HCT116 (cell line): ENCODE data around the gene CFAP74. TPM values are rescaled to one million over a fixed set of nuclear protein-coding genes. Genes with fewer than 3 reads are reported as not detected.

ENCODE experiments used
- ATAC-seq: fragments of 200-7000 bp; cut with Tn5 transposase; 2 replicates; pipeline ENCODE4 v1.9.1; 2020; ENCODE audit warnings: mild to moderate bottlenecking, moderate library complexity
- BruUV-seq: library from RNA; stranded (reverse); fragments of 400-500 nt; replicated peaks from 2 replicates; lab custom pipeline; 2021; lab: Mats Ljungman, UMichigan
- CTCF ChIA-PET: fragments of 300-600 bp; sonication (Branson Sonifier 250); formaldehyde crosslinking; loops from one replicate; lab custom pipeline; 2021; ENCODE audit warnings: antibody characterized with exemption; lab: Charles Lee
- POLR2A ChIA-PET: fragments of 300-600, 350-600 bp; sonication (Branson Sonifier 250); formaldehyde crosslinking; loops from one replicate; lab custom pipeline; 2021; ENCODE audit warnings: antibody characterized with exemption; lab: Charles Lee
- RAD21 ChIA-PET, 2 experiments: fragments of 300-600 bp; sonication (Branson Sonifier 250); formaldehyde crosslinking; loops; one replicate each; lab custom pipeline; 2023; ENCODE audit warnings: low total read pairs in 2 of 2; ENCODE audit not compliant: uncharacterized antibody in 2 of 2, unreplicated experiment in 2 of 2, low non-redundant PET in 1 of 2; lab: Charles Lee
- DNase-seq: peaks from one replicate; pipeline ENCODE4 v3.0.0-alpha.2; 2010; ENCODE audit warnings: low read depth, low spot score
- H2AFZ ChIP-seq: fragments of 200-600 bp; shearing (Covaris generic), sonication (generic); 2 replicates; pipeline ENCODE4 v1.6.1; 2017; ENCODE audit warnings: low read depth, mixed run types, mixed read lengths, antibody characterized with exemption, low read length; ENCODE audit not compliant: poor library complexity, severe bottlenecking
- H3K27ac ChIP-seq: 2 replicates; pipeline ENCODE4 v1.5.1; 2012; ENCODE audit warnings: low read depth, low read length
- H3K27me3 ChIP-seq: fragments of 200-600 bp; sonication (generic); 2 replicates; pipeline ENCODE4 v1.6.1; 2016; ENCODE audit warnings: mixed run types, low read length, mixed read lengths; ENCODE audit not compliant: insufficient read depth
- H3K36me3 ChIP-seq, 2 experiments: fragments of 200-500 bp in 1 of 2; fragments of 200-600 bp in 1 of 2; sonication (Bioruptor generic) in 1 of 2; sonication (generic) in 1 of 2; 2 replicates each; pipeline versions ENCODE4 v1.5.1 to v1.6.1; 2014 to 2016; ENCODE audit warnings: low read length in 2 of 2, inconsistent platforms in 1 of 2, mixed read lengths in 1 of 2, mixed run types in 1 of 2; ENCODE audit not compliant: insufficient read depth in 2 of 2, control insufficient read depth in 1 of 2
- H3K4me1 ChIP-seq, 2 experiments: fragments of 200-600 bp in 1 of 2; sonication (generic) in 1 of 2; 2 replicates each; pipeline versions ENCODE4 v1.5.1 to v1.6.1; 2012 to 2017; ENCODE audit warnings: low read length in 2 of 2, inconsistent platforms in 1 of 2, mild to moderate bottlenecking in 1 of 2, mixed read lengths in 1 of 2, mixed run types in 1 of 2, moderate library complexity in 1 of 2; ENCODE audit not compliant: insufficient read depth in 2 of 2, control insufficient read depth in 1 of 2
- H3K4me2 ChIP-seq: fragments of 200-600 bp; sonication (generic); 2 replicates; pipeline ENCODE4 v1.6.1; 2017; ENCODE audit warnings: mixed run types, low read length, mixed read lengths
- H3K4me3 ChIP-seq, 2 experiments: fragments of 200-600 bp in 1 of 2; sonication (generic) in 1 of 2; replicated peaks in 1 of 2; 2 replicates each; pipeline ENCODE4 v1.5.1; 2011 to 2016; ENCODE audit warnings: low read length in 2 of 2, control low read depth in 1 of 2, low read depth in 1 of 2, mild to moderate bottlenecking in 1 of 2, mixed read lengths in 1 of 2, mixed run types in 1 of 2
- H3K79me2 ChIP-seq: fragments of 200-600 bp; sonication (generic); 2 replicates; pipeline ENCODE4 v1.6.1; 2017; ENCODE audit warnings: mild to moderate bottlenecking, mixed run types, low read length, moderate library complexity, mixed read lengths; ENCODE audit not compliant: insufficient read depth
- H3K9ac ChIP-seq: fragments of 200-600 bp; sonication (generic); 2 replicates; pipeline ENCODE4 v1.6.1; 2016; ENCODE audit warnings: low read length, mixed read lengths
- H3K9me2 ChIP-seq: fragments of 200-600 bp; sonication (generic), shearing (Covaris generic); 2 replicates; pipeline ENCODE4 v1.6.1; 2017; ENCODE audit warnings: mixed run types, mild to moderate bottlenecking, moderate library complexity; ENCODE audit not compliant: insufficient read depth
- H3K9me3 ChIP-seq, 2 experiments: fragments of 200-500 bp in 1 of 2; fragments of 200-600 bp in 1 of 2; sonication (Bioruptor generic) in 1 of 2; sonication (generic) in 1 of 2; 2 replicates each; pipeline ENCODE4 v1.6.1; 2014 to 2017; ENCODE audit warnings: low read length in 2 of 2, mixed read lengths in 2 of 2, inconsistent platforms in 1 of 2, low read depth in 1 of 2, mild to moderate bottlenecking in 1 of 2, mixed run types in 1 of 2, moderate library complexity in 1 of 2; ENCODE audit not compliant: control insufficient read depth in 1 of 2, insufficient read depth in 1 of 2
- H4K20me1 ChIP-seq: fragments of 200-600 bp; sonication (generic), shearing (Covaris generic); 2 replicates; pipeline ENCODE4 v1.6.1; 2017; ENCODE audit warnings: mixed run types, mild to moderate bottlenecking, moderate library complexity; ENCODE audit not compliant: insufficient read depth
- ATF3 ChIP-seq: IDR thresholded peaks from 2 replicates; pipeline ENCODE4 v1.6.1; 2012
- CBX3 ChIP-seq: IDR thresholded peaks from 2 replicates; pipeline ENCODE4 v1.6.1; 2012; ENCODE audit warnings: low read depth
- EGR1 ChIP-seq: IDR thresholded peaks from 2 replicates; pipeline ENCODE4 v1.6.1; 2012; ENCODE audit warnings: low read depth
- ELF1 ChIP-seq: IDR thresholded peaks from 2 replicates; pipeline ENCODE4 v1.6.1; 2012; ENCODE audit warnings: low read depth, borderline replicate concordance
- EZH2 ChIP-seq: fragments of 200-600 bp; sonication (generic); IDR thresholded peaks from 2 replicates; pipeline ENCODE4 v1.6.1; 2017; ENCODE audit warnings: antibody characterized with exemption, mixed run types
- EZH2phosphoT487 ChIP-seq: fragments of 200-600 bp; IDR thresholded peaks from 2 replicates; pipeline ENCODE4 v1.6.1; 2018; ENCODE audit warnings: antibody characterized with exemption, borderline replicate concordance
- FOSL1 ChIP-seq: IDR thresholded peaks from 2 replicates; pipeline ENCODE4 v1.6.1; 2012; ENCODE audit warnings: low read depth
- MAX ChIP-seq: IDR thresholded peaks from 2 replicates; pipeline ENCODE4 v1.6.1; 2012
- RAD21 ChIP-seq: IDR thresholded peaks from 2 replicates; pipeline ENCODE4 v1.6.1; 2012; ENCODE audit warnings: low read depth, mild to moderate bottlenecking
- SIN3A ChIP-seq: IDR thresholded peaks from 2 replicates; pipeline ENCODE4 v1.6.1; 2012; ENCODE audit warnings: low read depth
- SP1 ChIP-seq: IDR thresholded peaks from 2 replicates; pipeline ENCODE4 v1.6.1; 2012; ENCODE audit warnings: low read depth
- TCF7L2 ChIP-seq: IDR thresholded peaks from 2 replicates; pipeline ENCODE4 v1.7.0; 2011; ENCODE audit warnings: borderline replicate concordance, inconsistent platforms; ENCODE audit not compliant: insufficient read depth, insufficient read length; ENCODE audit errors: extremely low read depth
- YY1 ChIP-seq: IDR thresholded peaks from 2 replicates; pipeline ENCODE4 v1.6.1; 2011; ENCODE audit warnings: low read length, low read depth, moderate library complexity, mild to moderate bottlenecking; ENCODE audit not compliant: insufficient replicate concordance; ENCODE audit errors: extremely low read depth
- ZFX ChIP-seq: fragments of 450-650 bp; IDR thresholded peaks from 2 replicates; pipeline ENCODE4 v1.6.1; 2017
- ZNF274 ChIP-seq: fragments of 200-500 bp; sonication (Bioruptor generic); IDR thresholded peaks from 2 replicates; pipeline ENCODE4 v1.6.1; 2014; ENCODE audit warnings: mild to moderate bottlenecking, low read depth, low read length, inconsistent platforms
- intact Hi-C: fragments of 100-400 bp; cut with micrococcal nuclease; formaldehyde crosslinking; loops from 2 replicates; pipeline ENCODE4 v1.10.0; 2022
- total RNA-seq: library from RNA; stranded (reverse); gene quantifications from one replicate; pipeline ENCODE4 v1.2.1, GENCODE V29; 2021; ENCODE audit not compliant: unreplicated experiment
- TF ChIP-seq, protein P1 (sequence below), 3 experiments: fragments of 200-600 bp in 1 of 3; sonication (generic) in 1 of 3; IDR thresholded peaks in 2 of 3; conservative IDR thresholded peaks in 1 of 3; 2 replicates each; pipeline ENCODE4 v1.5.1; 2012 to 2017; ENCODE audit warnings: low read depth in 2 of 3, low read length in 2 of 3, antibody characterized with exemption in 1 of 3, borderline replicate concordance in 1 of 3, control low read depth in 1 of 3, mild to moderate bottlenecking in 1 of 3, mixed read lengths in 1 of 3, mixed run types in 1 of 3, moderate library complexity in 1 of 3; ENCODE audit not compliant: insufficient read depth in 1 of 3
- TF ChIP-seq, protein P2 (sequence below): IDR thresholded peaks from 2 replicates; pipeline ENCODE4 v1.6.1; 2011; ENCODE audit warnings: mild to moderate bottlenecking, low read length, moderate library complexity; ENCODE audit not compliant: insufficient replicate concordance; ENCODE audit errors: extremely low read depth
- TF ChIP-seq, protein P3 (sequence below): IDR thresholded peaks from 2 replicates; pipeline ENCODE4 v1.6.1; 2012; ENCODE audit warnings: low read depth

Gene CFAP74
- total RNA-seq, 1 experiment from 2014 or later, result 4.9 TPM

DNA sequence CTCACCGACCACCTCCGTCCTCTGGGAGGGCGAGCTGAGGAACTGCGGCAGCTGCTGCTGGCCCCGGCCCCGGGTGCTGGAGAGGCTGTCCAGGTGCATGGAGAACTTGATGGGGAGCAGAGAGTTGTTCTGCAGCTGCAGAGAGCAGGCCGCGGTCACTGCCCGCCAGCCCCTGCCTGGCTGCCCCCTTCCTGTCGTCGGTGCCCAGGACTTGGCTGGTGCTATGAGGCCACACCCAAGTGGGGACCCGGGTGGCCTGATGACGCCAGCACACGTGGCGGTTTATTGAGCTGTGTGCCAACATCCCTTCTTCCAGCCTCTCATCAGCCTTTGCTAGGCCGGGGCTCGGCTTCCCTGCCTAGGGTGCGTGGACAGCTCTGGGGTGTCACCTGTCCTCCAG is 79.2 kb downstream of the CFAP74 start:
- Histone ChIP-seq H3K9ac (no peak overlapping the region), H3K27ac (no peak overlapping the region; the same call in 1 of the 2 replicates), H3K27me3 (no peaks in the 10 kb centered on the region), H3K9me2 (no peaks in the 10 kb centered on the region), H3K36me3 (no peaks in the 10 kb centered on the region), H3K4me1 (peaks cover 6 to 10% of the 10 kb centered on the region in 2 experiments), H4K20me1 (no peaks in the 10 kb centered on the region), H3K9me3 (no peaks in the 10 kb centered on the region), H3K4me2 (no peak overlapping the region), H2AFZ (no peak overlapping the region), H3K4me3 (no peak overlapping the region), H3K79me2 (no peaks in the 10 kb centered on the region)
- DNase-seq, result no peak
- TF ChIP-seq, protein P1, sequence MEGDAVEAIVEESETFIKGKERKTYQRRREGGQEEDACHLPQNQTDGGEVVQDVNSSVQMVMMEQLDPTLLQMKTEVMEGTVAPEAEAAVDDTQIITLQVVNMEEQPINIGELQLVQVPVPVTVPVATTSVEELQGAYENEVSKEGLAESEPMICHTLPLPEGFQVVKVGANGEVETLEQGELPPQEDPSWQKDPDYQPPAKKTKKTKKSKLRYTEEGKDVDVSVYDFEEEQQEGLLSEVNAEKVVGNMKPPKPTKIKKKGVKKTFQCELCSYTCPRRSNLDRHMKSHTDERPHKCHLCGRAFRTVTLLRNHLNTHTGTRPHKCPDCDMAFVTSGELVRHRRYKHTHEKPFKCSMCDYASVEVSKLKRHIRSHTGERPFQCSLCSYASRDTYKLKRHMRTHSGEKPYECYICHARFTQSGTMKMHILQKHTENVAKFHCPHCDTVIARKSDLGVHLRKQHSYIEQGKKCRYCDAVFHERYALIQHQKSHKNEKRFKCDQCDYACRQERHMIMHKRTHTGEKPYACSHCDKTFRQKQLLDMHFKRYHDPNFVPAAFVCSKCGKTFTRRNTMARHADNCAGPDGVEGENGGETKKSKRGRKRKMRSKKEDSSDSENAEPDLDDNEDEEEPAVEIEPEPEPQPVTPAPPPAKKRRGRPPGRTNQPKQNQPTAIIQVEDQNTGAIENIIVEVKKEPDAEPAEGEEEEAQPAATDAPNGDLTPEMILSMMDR (IDR thresholded peaks at IDR 0.05 in 2 of 3, conservative IDR thresholded peaks at IDR 0.05 in 1 of 3; ENCODE audit: borderline replicate concordance in 1 of 3, insufficient read depth in 1 of 3, low read depth in 2 of 3, low read length in 2 of 3), result no peak
- TF ChIP-seq ATF3 (no peak), SIN3A (no peak), EZH2 (no peak), SP1 (no peak), ELF1 (no peak), RAD21 (no peak), ZNF274 (no peak), TCF7L2 (no peak), ZFX (no peak), EGR1 (no peak), MAX (no peak), EZH2phosphoT487 (no peak), CBX3 (no peak), YY1 (no peak), FOSL1 (no peak)
- TF ChIP-seq, protein P2, sequence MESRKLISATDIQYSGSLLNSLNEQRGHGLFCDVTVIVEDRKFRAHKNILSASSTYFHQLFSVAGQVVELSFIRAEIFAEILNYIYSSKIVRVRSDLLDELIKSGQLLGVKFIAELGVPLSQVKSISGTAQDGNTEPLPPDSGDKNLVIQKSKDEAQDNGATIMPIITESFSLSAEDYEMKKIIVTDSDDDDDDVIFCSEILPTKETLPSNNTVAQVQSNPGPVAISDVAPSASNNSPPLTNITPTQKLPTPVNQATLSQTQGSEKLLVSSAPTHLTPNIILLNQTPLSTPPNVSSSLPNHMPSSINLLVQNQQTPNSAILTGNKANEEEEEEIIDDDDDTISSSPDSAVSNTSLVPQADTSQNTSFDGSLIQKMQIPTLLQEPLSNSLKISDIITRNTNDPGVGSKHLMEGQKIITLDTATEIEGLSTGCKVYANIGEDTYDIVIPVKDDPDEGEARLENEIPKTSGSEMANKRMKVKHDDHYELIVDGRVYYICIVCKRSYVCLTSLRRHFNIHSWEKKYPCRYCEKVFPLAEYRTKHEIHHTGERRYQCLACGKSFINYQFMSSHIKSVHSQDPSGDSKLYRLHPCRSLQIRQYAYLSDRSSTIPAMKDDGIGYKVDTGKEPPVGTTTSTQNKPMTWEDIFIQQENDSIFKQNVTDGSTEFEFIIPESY, result no peak
- TF ChIP-seq, protein P3, sequence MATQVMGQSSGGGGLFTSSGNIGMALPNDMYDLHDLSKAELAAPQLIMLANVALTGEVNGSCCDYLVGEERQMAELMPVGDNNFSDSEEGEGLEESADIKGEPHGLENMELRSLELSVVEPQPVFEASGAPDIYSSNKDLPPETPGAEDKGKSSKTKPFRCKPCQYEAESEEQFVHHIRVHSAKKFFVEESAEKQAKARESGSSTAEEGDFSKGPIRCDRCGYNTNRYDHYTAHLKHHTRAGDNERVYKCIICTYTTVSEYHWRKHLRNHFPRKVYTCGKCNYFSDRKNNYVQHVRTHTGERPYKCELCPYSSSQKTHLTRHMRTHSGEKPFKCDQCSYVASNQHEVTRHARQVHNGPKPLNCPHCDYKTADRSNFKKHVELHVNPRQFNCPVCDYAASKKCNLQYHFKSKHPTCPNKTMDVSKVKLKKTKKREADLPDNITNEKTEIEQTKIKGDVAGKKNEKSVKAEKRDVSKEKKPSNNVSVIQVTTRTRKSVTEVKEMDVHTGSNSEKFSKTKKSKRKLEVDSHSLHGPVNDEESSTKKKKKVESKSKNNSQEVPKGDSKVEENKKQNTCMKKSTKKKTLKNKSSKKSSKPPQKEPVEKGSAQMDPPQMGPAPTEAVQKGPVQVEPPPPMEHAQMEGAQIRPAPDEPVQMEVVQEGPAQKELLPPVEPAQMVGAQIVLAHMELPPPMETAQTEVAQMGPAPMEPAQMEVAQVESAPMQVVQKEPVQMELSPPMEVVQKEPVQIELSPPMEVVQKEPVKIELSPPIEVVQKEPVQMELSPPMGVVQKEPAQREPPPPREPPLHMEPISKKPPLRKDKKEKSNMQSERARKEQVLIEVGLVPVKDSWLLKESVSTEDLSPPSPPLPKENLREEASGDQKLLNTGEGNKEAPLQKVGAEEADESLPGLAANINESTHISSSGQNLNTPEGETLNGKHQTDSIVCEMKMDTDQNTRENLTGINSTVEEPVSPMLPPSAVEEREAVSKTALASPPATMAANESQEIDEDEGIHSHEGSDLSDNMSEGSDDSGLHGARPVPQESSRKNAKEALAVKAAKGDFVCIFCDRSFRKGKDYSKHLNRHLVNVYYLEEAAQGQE, result no peak
- POLR2A ChIA-PET, result no interaction called here
- no peak for ATAC-seq
- no TSS peak for BruUV-seq
- RAD21 ChIA-PET, result no interaction called here
- CTCF ChIA-PET, result no interaction called here
- intact Hi-C loops, result no loop called here
